ENCODE measurements around the gene STAB1. TPM values are rescaled to one million over a fixed set of nuclear protein-coding genes. Genes with fewer than 3 reads are reported as not detected.

The STAB1 gene
- total and polyA plus RNA-seq, 2 of the 8 experiments (the other 6 are each of a cell fraction or from before 2014, with no cell fraction given) = 1.0 to 1.9 TPM

DNA sequence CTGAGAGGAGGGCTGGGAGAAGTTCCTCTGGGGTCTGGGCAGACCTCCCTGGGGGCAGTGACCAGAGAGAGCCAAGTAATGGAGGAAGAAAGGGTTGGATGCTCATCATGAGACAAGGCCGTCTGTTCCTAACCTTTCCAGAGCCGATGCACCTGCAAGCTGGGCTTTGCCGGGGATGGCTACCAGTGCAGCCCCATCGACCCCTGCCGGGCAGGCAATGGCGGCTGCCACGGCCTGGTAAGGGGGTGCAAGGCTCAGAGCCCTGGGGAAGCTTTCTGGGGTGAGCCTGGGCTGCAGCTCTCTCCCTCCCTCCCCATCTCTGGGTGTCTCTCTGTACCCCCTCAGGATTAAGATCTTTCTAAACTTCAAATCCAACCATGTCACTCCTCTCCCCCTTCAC is 16.4 kb downstream of the STAB1 start:
- no peak overlapping the region for H3K27ac ChIP-seq (ENCODE audit: low read depth, low read length)
- POLR2A ChIA-PET (ENCODE audit: partially characterized antibody) = interaction anchor here (0.8 to 4.1 kb wide), 8 partner anchors 8 to 28 kb away, joined by 3 to 16 read pairs (median 4); partner anchors contain the start of gene UQCC5
- TF ChIP-seq SAP30 (IDR thresholded peaks at IDR 0.05; ENCODE audit: insufficient read depth, insufficient replicate concordance, low read length) (no peak), SP1 (IDR thresholded peaks at IDR 0.05; ENCODE audit: low read depth, low read length) (no peak), RNF2 (IDR thresholded peaks at IDR 0.05; ENCODE audit: borderline replicate concordance, low read depth, low read length, missing control alignments, poor library complexity, severe bottlenecking) (no peak), KDM1A (IDR thresholded peaks at IDR 0.05; ENCODE audit: borderline replicate concordance, low read length) (no peak), POU5F1 (IDR thresholded peaks at IDR 0.05; ENCODE audit: low read depth, low read length) (no peak), KDM4A (IDR thresholded peaks at IDR 0.05; ENCODE audit: low read depth, low read length, severe bottlenecking) (no peak), CREB1 (IDR thresholded peaks at IDR 0.05) (no peak), HDAC6 (IDR thresholded peaks at IDR 0.05; ENCODE audit: low read depth, low read length) (no peak), EP300 (IDR thresholded peaks at IDR 0.05; ENCODE audit: borderline replicate concordance in 1 of 2, low read depth in 2 of 2, low read length in 2 of 2) (no peak), CHD1 (IDR thresholded peaks at IDR 0.05; ENCODE audit: low read depth, low read length) (no peak), BACH1 (IDR thresholded peaks at IDR 0.05; ENCODE audit: low read length) (no peak), MAFK (IDR thresholded peaks at IDR 0.05; ENCODE audit: low read depth, low read length) (no peak), KDM5A (IDR thresholded peaks at IDR 0.05; ENCODE audit: low read length) (no peak)

More for the DNA sequence above, 16.4 kb downstream of the STAB1 start:
- Histone ChIP-seq H3K18ac (ENCODE audit: extremely low read depth, low read length) (no peak overlapping the region), H4K91ac (replicated peaks; ENCODE audit: insufficient read length, low read length) (no peak overlapping the region), H2BK120ac (replicated peaks; ENCODE audit: low read depth, low read length) (no peak overlapping the region), H3K79me1 (ENCODE audit: low read depth, low read length) (no peaks in the 10 kb centered on the region), H3K23me2 (ENCODE audit: low read depth, low read length) (no peaks in the 10 kb centered on the region), H3K36me3 (ENCODE audit: control insufficient read depth in 2 of 4, insufficient read depth in 4 of 4, low read length in 3 of 4) (no peaks in the 10 kb centered on the region), H2AK5ac (ENCODE audit: low read depth, low read length) (no peak overlapping the region), H3K9me3 (ENCODE audit: insufficient read depth in 2 of 2, low read depth in 1 of 2, low read length in 1 of 2) (no peaks in the 10 kb centered on the region), H3K4me2 (ENCODE audit: insufficient read depth in 1 of 2, low read depth in 2 of 2, low read length in 2 of 2) (no peak overlapping the region), H2BK5ac (ENCODE audit: low read depth, low read length) (no peak overlapping the region), H3K9ac (replicated peaks in 1 of 4; ENCODE audit: extremely low read depth in 1 of 4, low read depth in 3 of 4, low read length in 3 of 4) (no peak overlapping the region), H4K8ac (ENCODE audit: extremely low read depth, insufficient read depth, low read length) (no peak overlapping the region), H4K20me1 (replicated peaks in 1 of 2; ENCODE audit: control insufficient read depth in 1 of 2, insufficient read depth in 2 of 2, low read length in 2 of 2) (peaks cover 0 to 1% of the 10 kb centered on the region in 2 experiments), H3K14ac (ENCODE audit: insufficient read length) (no peak overlapping the region), H3K79me2 (ENCODE audit: control insufficient read depth in 1 of 2, insufficient read depth in 2 of 2, low read length in 2 of 2) (no peaks in the 10 kb centered on the region), H2BK15ac (ENCODE audit: low read length) (no peak overlapping the region), H2BK20ac (ENCODE audit: low read length) (no peak overlapping the region), H3K56ac (replicated peaks; ENCODE audit: insufficient read length, low read depth, low read length) (no peak overlapping the region), H4K5ac (ENCODE audit: insufficient read length, low read depth, low read length) (no peak overlapping the region), H3K27me3 (replicated peaks in 1 of 4; ENCODE audit: control insufficient read depth in 3 of 4, extremely low read depth in 1 of 4, insufficient read depth in 3 of 4, low read length in 3 of 4) (no peaks in the 10 kb centered on the region), H3K4ac (replicated peaks; ENCODE audit: insufficient read length, low read depth, low read length) (no peak overlapping the region), H2BK12ac (ENCODE audit: low read depth, low read length) (no peak overlapping the region), H3K4me3 (ENCODE audit: extremely low read depth in 1 of 4, insufficient read depth in 2 of 4, low read depth in 3 of 4, low read length in 4 of 4) (no peak overlapping the region), H2AFZ (ENCODE audit: low read length) (no peak overlapping the region), H3K23ac (ENCODE audit: insufficient read length) (no peak overlapping the region), H3K4me1 (replicated peaks in 1 of 4; ENCODE audit: control insufficient read depth in 3 of 4, insufficient read depth in 4 of 4, low read length in 3 of 4) (peaks cover 0 to 4% (median 0%) of the 10 kb centered on the region in 4 experiments; a peak in 1 of 7 replicates)
- 91% methylated on average over 7 of the region's 7 CpGs; no CpG with 5 or more reads in 1 of the 2 experiments for WGBS, 2 experiments (ENCODE audit: extremely low coverage in 1 of 2, insufficient coverage in 1 of 2, insufficient read length in 1 of 2, insufficient replicate concordance in 2 of 2, low coverage in 1 of 2, low lambda C conversion rate in 2 of 2, missing lambda C conversion rate in 1 of 2)
- FAIRE-seq = no peak
- DNase-seq (ENCODE audit: low read depth in 1 of 2, low spot score in 2 of 2) = no peak
- CTCF ChIA-PET (ENCODE audit: partially characterized antibody) = interaction anchor here (0.7 to 3.5 kb wide), 9 partner anchors 9 to 104 kb away, joined by 3 to 12 read pairs (median 4); partner anchors contain the start of genes STAB1 and UQCC5
